ENCODE measurements around the gene GUCY2C.

Gene GUCY2C

GRCh38 chr12:14654842-14655241 lies 41.6 kb downstream of the GUCY2C start:
- Histone ChIP-seq H2BK12ac (ENCODE audit: low read length in 2 of 2) (no peak overlapping the region), H2AK5ac (ENCODE audit: low read length, severe bottlenecking) (no peak overlapping the region), H3K4me3 (ENCODE audit: insufficient read depth in 1 of 2, low read depth in 1 of 2, low read length in 2 of 2) (no peak overlapping the region), H3K9ac (ENCODE audit: low read length) (no peak overlapping the region), H2BK120ac (ENCODE audit: low read depth, low read length) (no peak overlapping the region), H3K4me1 (ENCODE audit: control insufficient read depth, insufficient read depth, low read depth, low read length) (no peaks in the 10 kb centered on the region), H3K14ac (ENCODE audit: low read length in 2 of 2) (no peak overlapping the region), H3K27me3 (ENCODE audit: control insufficient read depth in 1 of 2, insufficient read depth in 1 of 2, low read length in 2 of 2) (no peaks in the 10 kb centered on the region), H3K9me3 (ENCODE audit: control insufficient read depth, low read length) (no peaks in the 10 kb centered on the region), H3K23ac (ENCODE audit: low read length in 2 of 2) (no peak overlapping the region), H4K8ac (ENCODE audit: low read length) (no peak overlapping the region), H2BK15ac (ENCODE audit: low read depth, poor library complexity, severe bottlenecking) (no peak overlapping the region), H2AFZ (ENCODE audit: low read depth, low read length) (no peak overlapping the region), H3K4me2 (ENCODE audit: low read length, poor library complexity, severe bottlenecking) (no peak overlapping the region), H3K27ac (ENCODE audit: low read length, poor library complexity, severe bottlenecking) (no peak overlapping the region), H3K4ac (ENCODE audit: low read depth in 1 of 2, low read length in 2 of 2) (no peak overlapping the region), H3K79me1 (replicated peaks; ENCODE audit: low read length, poor library complexity, severe bottlenecking) (no peaks in the 10 kb centered on the region), H3K36me3 (ENCODE audit: control insufficient read depth in 1 of 2, insufficient read depth in 2 of 2, low read depth in 1 of 2, low read length in 2 of 2) (no peaks in the 10 kb centered on the region), H4K91ac (ENCODE audit: low read length) (no peak overlapping the region), H2BK5ac (ENCODE audit: low read depth, low read length, poor library complexity, severe bottlenecking) (no peak overlapping the region), H3K18ac (ENCODE audit: low read depth in 1 of 2, low read length in 2 of 2) (no peak overlapping the region)
- DNase-seq = no peak

- no peak overlapping the region for H2BK15ac ChIP-seq (ENCODE audit: low read depth, poor library complexity, severe bottlenecking)
- DNase-seq = no peak
- 81% methylated on average over 2 of the region's 4 CpGs for WGBS
- H3K18ac ChIP-seq (ENCODE audit: low read depth in 1 of 2, low read length in 2 of 2) = no peak overlapping the region
- H2AFZ ChIP-seq (ENCODE audit: low read depth, low read length) = no peak overlapping the region
- H3K14ac ChIP-seq (ENCODE audit: low read length in 2 of 2) = no peak overlapping the region
- no peak overlapping the region for H4K91ac ChIP-seq (ENCODE audit: low read length)
- no peaks in the 10 kb centered on the region for H3K9me3 ChIP-seq (ENCODE audit: control insufficient read depth, low read length)
- H2BK12ac ChIP-seq (ENCODE audit: low read length in 2 of 2) = no peak overlapping the region
- no peaks in the 10 kb centered on the region for H3K79me1 ChIP-seq (replicated peaks; ENCODE audit: low read length, poor library complexity, severe bottlenecking)
- no peak overlapping the region for H3K4me3 ChIP-seq (ENCODE audit: insufficient read depth in 1 of 2, low read depth in 1 of 2, low read length in 2 of 2)
- H3K27ac ChIP-seq (ENCODE audit: low read length, poor library complexity, severe bottlenecking) = no peak overlapping the region
- H3K4me2 ChIP-seq (ENCODE audit: low read length, poor library complexity, severe bottlenecking) = no peak overlapping the region
- no peaks in the 10 kb centered on the region for H3K36me3 ChIP-seq (ENCODE audit: control insufficient read depth in 1 of 2, insufficient read depth in 2 of 2, low read depth in 1 of 2, low read length in 2 of 2)
- H3K9ac ChIP-seq (ENCODE audit: low read length) = no peak overlapping the region
- H3K23ac ChIP-seq (ENCODE audit: low read length in 2 of 2) = no peak overlapping the region
- H3K4ac ChIP-seq (ENCODE audit: low read depth in 1 of 2, low read length in 2 of 2) = no peak overlapping the region
- H2BK120ac ChIP-seq (ENCODE audit: low read depth, low read length) = no peak overlapping the region
- no peaks in the 10 kb centered on the region for H3K27me3 ChIP-seq (ENCODE audit: control insufficient read depth in 1 of 2, insufficient read depth in 1 of 2, low read length in 2 of 2)
- H3K4me1 ChIP-seq (ENCODE audit: control insufficient read depth, insufficient read depth, low read depth, low read length) = no peaks in the 10 kb centered on the region
- no peak overlapping the region for H4K8ac ChIP-seq (ENCODE audit: low read length)
- H2AK5ac ChIP-seq (ENCODE audit: low read length, severe bottlenecking) = no peak overlapping the region
- no peak overlapping the region for H2BK5ac ChIP-seq (ENCODE audit: low read depth, low read length, poor library complexity, severe bottlenecking)
Measured at GRCh38 chr12:14654416-14654815, 42.0 kb downstream of the GUCY2C start.

- H2AFZ ChIP-seq (ENCODE audit: low read depth, low read length) = no peak overlapping the region
- no peak overlapping the region for H2AK5ac ChIP-seq (ENCODE audit: low read length, severe bottlenecking)
- no peaks in the 10 kb centered on the region for H3K9me3 ChIP-seq (ENCODE audit: control insufficient read depth, low read length)
- no peak overlapping the region for H3K27ac ChIP-seq (ENCODE audit: low read length, poor library complexity, severe bottlenecking)
- H3K18ac ChIP-seq (ENCODE audit: low read depth in 1 of 2, low read length in 2 of 2) = no peak overlapping the region
- H3K9ac ChIP-seq (ENCODE audit: low read length) = no peak overlapping the region
- H2BK15ac ChIP-seq (ENCODE audit: low read depth, poor library complexity, severe bottlenecking) = no peak overlapping the region
- H2BK5ac ChIP-seq (ENCODE audit: low read depth, low read length, poor library complexity, severe bottlenecking) = no peak overlapping the region
- H3K4me2 ChIP-seq (ENCODE audit: low read length, poor library complexity, severe bottlenecking) = no peak overlapping the region
- H4K91ac ChIP-seq (ENCODE audit: low read length) = no peak overlapping the region
- H3K36me3 ChIP-seq (ENCODE audit: control insufficient read depth in 1 of 2, insufficient read depth in 2 of 2, low read depth in 1 of 2, low read length in 2 of 2) = no peaks in the 10 kb centered on the region
- H2BK120ac ChIP-seq (ENCODE audit: low read depth, low read length) = no peak overlapping the region
- DNase-seq = no peak
- H2BK12ac ChIP-seq (ENCODE audit: low read length in 2 of 2) = no peak overlapping the region
- 86% methylated on average over 2 of the region's 2 CpGs for WGBS
- no peak overlapping the region for H3K4ac ChIP-seq (ENCODE audit: low read depth in 1 of 2, low read length in 2 of 2)
- H4K8ac ChIP-seq (ENCODE audit: low read length) = no peak overlapping the region
- H3K14ac ChIP-seq (ENCODE audit: low read length in 2 of 2) = no peak overlapping the region
- no peak overlapping the region for H3K4me3 ChIP-seq (ENCODE audit: insufficient read depth in 1 of 2, low read depth in 1 of 2, low read length in 2 of 2)
- no peaks in the 10 kb centered on the region for H3K79me1 ChIP-seq (replicated peaks; ENCODE audit: low read length, poor library complexity, severe bottlenecking)
- no peaks in the 10 kb centered on the region for H3K27me3 ChIP-seq (ENCODE audit: control insufficient read depth in 1 of 2, insufficient read depth in 1 of 2, low read length in 2 of 2)
- no peaks in the 10 kb centered on the region for H3K4me1 ChIP-seq (ENCODE audit: control insufficient read depth, insufficient read depth, low read depth, low read length)
- H3K23ac ChIP-seq (ENCODE audit: low read length in 2 of 2) = no peak overlapping the region
Measured at GRCh38 chr12:14652483-14652882, 43.9 kb downstream of the GUCY2C start.

- Histone ChIP-seq H2BK12ac (ENCODE audit: low read length in 2 of 2) (no peak overlapping the region), H2BK15ac (ENCODE audit: low read depth, poor library complexity, severe bottlenecking) (no peak overlapping the region), H2AK5ac (ENCODE audit: low read length, severe bottlenecking) (no peak overlapping the region), H3K4ac (ENCODE audit: low read depth in 1 of 2, low read length in 2 of 2) (no peak overlapping the region), H3K9ac (ENCODE audit: low read length) (no peak overlapping the region), H2BK120ac (ENCODE audit: low read depth, low read length) (no peak overlapping the region), H3K23ac (ENCODE audit: low read length in 2 of 2) (no peak overlapping the region), H2AFZ (ENCODE audit: low read depth, low read length) (no peak overlapping the region), H3K14ac (ENCODE audit: low read length in 2 of 2) (no peak overlapping the region), H3K79me1 (replicated peaks; ENCODE audit: low read length, poor library complexity, severe bottlenecking) (no peaks in the 10 kb centered on the region), H4K8ac (ENCODE audit: low read length) (no peak overlapping the region), H4K91ac (ENCODE audit: low read length) (no peak overlapping the region), H3K27ac (ENCODE audit: low read length, poor library complexity, severe bottlenecking) (no peak overlapping the region), H3K4me1 (ENCODE audit: control insufficient read depth, insufficient read depth, low read depth, low read length) (no peaks in the 10 kb centered on the region), H3K4me2 (ENCODE audit: low read length, poor library complexity, severe bottlenecking) (no peak overlapping the region), H3K18ac (ENCODE audit: low read depth in 1 of 2, low read length in 2 of 2) (no peak overlapping the region), H2BK5ac (ENCODE audit: low read depth, low read length, poor library complexity, severe bottlenecking) (no peak overlapping the region), H3K9me3 (ENCODE audit: control insufficient read depth, low read length) (no peaks in the 10 kb centered on the region), H3K27me3 (ENCODE audit: control insufficient read depth in 1 of 2, insufficient read depth in 1 of 2, low read length in 2 of 2) (no peaks in the 10 kb centered on the region), H3K36me3 (ENCODE audit: control insufficient read depth in 1 of 2, insufficient read depth in 2 of 2, low read depth in 1 of 2, low read length in 2 of 2) (no peaks in the 10 kb centered on the region), H3K4me3 (ENCODE audit: insufficient read depth in 1 of 2, low read depth in 1 of 2, low read length in 2 of 2) (no peak overlapping the region)
- no peak for DNase-seq
- WGBS = 88% methylated on average over 4 of the region's 4 CpGs
Measured at GRCh38 chr12:14651371-14651770, 45.0 kb downstream of the GUCY2C start.

Measured in mesenchymal stem cell (in vitro differentiated cells and primary cell).